GM19395 (cell line): ENCODE data around the gene ORM1.
"Not testable (repeated sequence)": the region's sequence is repeated elsewhere in the genome, so short reads cannot be mapped to it uniquely, and the experiment has no call there.

ENCODE experiments used
- ATAC-seq: cut with Tn5 transposase; IDR thresholded peaks from one replicate; pipeline ENCODE4 v1.9.1; 2021; ENCODE audit warnings: mild to moderate bottlenecking, moderate library complexity; ENCODE audit not compliant: unreplicated experiment

ORM1 gene

DNA sequence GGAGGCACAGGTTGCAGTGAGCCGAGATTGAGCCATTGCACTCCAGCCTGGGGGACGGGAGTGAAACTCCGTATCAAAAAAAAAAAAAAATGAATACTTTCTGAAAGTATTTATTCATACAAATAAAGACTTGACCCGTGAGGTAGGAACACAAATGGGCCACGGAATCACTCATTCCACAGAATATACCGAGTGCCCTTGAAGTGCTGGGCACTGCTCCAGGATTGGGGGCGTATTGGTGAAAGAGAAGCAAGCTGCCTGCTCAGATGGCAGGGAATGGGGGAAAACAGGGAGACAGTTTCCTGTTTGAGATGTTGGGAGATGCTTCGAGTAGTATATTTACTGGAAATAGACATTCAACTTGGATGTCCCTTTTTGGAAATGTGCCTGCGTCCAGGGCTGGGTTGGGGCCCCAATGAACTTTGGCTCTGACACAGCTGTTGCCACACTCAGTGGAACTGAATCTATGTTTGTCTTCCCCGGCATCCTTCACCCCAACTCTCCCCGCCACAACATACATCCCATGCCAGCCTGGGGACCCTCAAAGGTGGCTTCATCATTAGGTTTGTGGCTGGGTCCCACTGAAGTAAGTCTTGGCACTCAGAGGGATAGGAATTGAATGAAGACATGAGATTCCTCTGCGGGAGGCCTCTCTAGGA is 609 bp upstream of the ORM1 start:
- not testable (repeated sequence) for ATAC-seq

DNA sequence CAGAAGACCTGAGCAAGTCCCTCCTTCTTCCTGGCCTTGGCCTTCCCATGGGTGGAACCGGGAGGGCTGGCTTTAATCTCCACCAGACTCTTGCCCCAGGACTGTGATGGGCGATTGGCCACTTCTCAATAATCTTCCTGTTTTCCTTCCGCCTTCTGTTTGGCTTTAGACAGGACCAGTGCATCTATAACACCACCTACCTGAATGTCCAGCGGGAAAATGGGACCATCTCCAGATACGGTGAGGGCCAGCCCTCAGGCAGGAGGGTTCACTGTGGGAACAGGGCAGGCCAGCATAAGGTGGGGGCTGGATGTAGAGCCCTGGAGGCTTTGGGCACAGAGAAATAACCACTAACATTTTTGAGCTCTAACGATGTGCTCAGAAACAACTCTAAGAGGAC is 951 bp downstream of the ORM1 start:
- not testable (repeated sequence) for ATAC-seq

DNA sequence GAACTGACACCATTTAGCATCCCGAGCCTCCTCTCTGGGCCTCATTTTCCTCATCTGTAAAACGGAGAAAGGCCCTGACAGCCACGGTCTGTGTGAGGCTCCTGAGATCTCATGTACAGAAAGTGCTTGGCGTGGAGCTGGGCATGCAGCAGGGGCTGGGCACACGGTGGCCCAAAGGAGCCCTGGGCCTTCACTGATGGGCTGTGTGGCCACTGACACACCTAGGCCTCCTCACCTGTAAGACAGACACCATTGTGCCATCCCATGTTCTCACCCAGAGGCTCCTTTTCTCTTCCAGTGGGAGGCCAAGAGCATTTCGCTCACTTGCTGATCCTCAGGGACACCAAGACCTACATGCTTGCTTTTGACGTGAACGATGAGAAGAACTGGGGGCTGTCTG is 1.6 kb downstream of the ORM1 start:
- ATAC-seq = no peak

- not testable (repeated sequence) for ATAC-seq
Observed at GRCh38 chr9:114324965-114325364, 2.1 kb downstream of the ORM1 start.

DNA sequence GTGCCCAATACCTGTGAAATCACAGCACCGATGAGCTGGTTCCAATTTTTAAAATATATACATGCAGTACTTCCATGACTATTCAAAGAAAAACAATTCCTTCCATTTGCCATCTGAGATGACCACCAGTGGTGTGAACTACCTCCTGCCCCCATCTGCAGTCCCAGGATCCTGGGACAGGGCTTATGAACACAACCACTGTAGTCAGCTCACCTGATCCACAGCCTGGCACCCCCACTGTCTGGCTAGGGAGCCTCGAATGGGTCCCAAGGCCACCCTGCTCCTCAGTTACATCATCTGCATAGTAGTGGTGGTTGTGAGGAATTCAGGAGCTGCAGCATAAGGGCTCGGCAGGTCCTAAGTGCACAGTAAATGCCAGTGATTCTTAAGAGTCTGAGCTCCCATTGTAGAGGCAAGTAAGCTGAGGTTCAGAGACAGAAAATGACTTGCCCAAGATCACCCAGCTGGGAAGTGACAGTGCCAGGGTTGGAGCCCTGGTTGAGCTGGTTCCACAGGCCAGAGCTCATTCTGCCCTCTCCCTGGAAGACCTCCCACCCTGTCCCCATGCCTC is 2.9 kb downstream of the ORM1 start:
- not testable (repeated sequence) for ATAC-seq

DNA sequence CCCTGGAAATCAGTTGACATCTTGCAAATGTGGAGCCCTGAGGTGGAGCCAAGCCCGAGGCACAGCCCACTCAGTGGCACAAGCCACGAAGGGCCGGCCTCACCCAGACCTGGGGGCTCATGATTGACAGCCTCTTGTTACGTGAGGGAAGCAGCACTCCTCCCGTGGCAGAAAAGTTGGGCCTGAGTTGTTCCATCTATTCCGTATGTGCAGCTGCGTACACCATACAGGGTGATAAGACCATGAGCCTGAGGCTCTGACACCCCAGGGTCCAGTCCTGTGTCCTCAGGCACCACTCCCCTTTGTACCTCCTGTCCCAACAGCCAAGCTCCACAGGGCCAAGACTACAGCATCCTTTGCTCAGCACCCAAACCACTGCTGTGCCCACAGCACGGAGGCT is 4.9 kb downstream of the ORM1 start:
- no peak for ATAC-seq

DNA sequence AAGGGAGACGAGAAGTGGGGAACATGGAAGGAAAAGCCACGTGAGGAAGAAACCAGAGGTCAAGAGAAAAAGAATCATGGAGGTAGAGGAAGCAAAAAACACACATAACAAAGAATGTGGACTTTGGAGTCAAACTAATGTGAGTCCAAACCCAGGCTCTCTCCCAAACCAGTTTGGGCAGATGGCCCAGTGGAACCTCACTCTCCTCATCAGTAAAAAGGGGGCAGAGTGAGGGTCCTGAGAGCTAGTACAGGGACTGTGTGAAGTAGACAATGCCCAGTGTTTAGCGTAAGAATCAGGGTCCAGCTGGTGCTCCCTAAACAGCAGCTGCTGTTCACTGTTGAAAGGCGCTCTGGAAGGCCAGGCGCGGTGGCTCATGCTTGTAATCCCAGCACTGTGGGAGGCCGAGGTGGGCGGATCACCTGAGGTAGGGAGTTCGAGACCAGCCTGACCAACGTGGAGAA is 5.5 kb downstream of the ORM1 start:
- not testable (repeated sequence) for ATAC-seq

DNA sequence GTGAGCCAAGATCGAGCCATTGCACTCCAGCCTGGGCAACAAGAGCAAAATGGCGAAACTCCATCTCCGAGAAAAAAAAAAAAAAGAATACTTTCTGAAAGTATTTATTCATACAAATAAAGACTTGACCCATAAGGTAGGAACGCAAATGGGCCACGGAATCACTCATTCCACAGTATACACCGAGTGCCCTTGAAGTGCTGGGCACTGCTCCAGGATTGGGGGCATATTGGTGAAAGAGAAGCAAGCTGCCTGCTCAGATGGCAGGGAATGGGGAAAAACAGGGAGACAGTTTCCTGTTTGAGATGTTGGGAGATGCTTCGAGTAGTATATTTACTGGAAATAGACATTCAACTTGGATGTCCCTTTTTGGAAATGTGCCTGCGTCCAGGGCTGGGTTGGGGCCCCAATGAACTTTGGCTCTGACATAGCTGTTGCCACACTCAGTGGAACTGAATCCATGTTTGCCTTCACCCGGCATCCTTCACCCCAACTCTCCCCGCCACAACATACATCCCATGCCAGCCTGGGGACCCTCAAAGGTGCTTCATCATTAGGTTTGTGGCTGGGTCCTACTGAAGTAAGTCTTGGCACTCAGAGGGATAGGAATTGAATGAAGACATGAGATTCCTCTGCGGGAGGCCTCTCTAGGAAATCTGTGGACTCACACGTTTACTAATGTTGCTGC is 6.2 kb downstream of the ORM1 start:
- not testable (repeated sequence) for ATAC-seq

DNA sequence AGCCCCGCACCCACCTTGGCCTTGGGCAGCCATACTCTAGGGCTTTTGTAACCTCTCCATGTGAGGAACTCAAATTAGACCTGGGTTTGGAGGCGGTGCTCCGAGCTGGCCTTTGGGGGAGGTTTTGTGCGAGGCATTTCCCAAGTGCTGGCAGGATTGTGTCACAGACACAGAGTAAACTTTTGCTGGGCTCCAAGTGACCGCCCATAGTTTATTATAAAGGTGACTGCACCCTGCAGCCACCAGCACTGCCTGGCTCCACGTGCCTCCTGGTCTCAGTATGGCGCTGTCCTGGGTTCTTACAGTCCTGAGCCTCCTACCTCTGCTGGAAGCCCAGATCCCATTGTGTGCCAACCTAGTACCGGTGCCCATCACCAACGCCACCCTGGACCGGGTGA is 6.7 kb downstream of the ORM1 start, which contains the start of gene ORM2:
Gene ORM2 (plus strand): TSS at position 245 of the 398 bp plus-strand sequence. CDS start 36 bp downstream, at position 281.
- ATAC-seq = not testable (repeated sequence)

- no peak for ATAC-seq
Observed at GRCh38 chr9:114330636-114331035, 7.7 kb downstream of the ORM1 start.

DNA sequence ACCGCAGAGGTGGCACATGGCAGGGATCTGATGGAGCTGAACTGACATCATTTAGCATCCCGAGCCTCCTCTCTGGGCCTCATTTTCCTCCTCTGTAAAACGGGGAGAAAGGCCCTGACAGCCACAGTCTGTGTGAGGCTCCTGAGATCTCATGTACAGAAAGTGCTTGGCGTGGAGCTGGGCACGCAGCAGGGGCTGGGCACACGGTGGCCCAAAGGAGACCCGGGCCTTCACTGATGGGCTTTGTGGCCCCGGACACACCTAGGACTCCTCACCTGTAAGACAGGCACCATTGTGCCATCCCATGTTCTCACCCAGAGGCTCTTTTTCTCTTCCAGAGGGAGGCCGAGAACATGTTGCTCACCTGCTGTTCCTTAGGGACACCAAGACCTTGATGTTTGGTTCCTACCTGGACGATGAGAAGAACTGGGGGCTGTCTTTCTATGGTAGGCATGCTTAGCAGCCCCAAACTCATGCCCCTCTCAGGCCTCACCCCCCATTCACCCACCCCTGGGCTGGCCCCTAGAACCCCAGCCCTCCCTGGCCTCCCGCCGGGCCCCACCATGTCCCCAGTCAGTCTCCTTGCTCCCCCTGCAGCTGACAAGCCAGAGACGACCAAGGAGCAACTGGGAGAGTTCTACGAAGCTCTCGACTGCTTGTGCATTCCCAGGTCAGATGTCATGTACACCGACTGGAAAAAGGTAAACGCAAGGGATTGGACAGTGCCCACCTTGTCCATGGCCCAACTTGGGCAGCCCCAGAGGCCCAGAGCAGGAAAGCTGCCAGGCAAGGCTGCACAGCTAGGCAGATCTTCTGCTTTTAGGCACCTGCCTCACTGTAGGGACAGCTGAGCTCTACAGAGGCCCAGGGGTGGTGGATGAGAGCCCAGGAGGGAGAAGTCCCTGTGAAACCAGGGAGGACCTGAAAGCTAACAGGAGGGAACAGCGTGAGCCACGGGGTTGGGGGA is 8.6 kb downstream of the ORM1 start:
- not testable (repeated sequence) for ATAC-seq

- not testable (repeated sequence) for ATAC-seq
Observed at GRCh38 chr9:114332474-114333040, 9.7 kb downstream of the ORM1 start.

DNA sequence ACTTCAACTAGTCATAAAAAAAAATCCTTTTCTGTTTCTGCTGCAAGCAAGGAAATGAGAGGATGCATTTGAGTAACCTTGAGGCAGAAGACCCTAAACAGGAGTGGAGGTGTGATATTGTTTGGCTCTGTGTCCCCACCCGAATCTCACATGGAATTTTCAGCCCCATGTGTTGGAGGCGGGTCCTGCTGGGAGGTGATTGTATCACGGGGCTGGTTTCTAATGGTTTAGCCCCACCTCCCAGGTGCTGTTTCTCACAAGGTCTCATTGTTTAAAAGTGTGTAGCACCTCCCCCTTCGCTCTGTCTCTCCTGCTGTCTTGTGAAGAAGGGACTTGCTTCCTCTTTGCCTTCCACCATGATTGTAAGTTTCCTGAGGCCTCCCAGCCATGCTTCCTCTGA is 10.8 kb downstream of the ORM1 start:
- not testable (repeated sequence) for ATAC-seq

GRCh38 chr9:114334490-114334889 is 11.6 kb downstream of the ORM1 start:
- no peak for ATAC-seq

- no peak for ATAC-seq
Observed at GRCh38 chr9:114335745-114336144, 12.8 kb downstream of the ORM1 start.

DNA sequence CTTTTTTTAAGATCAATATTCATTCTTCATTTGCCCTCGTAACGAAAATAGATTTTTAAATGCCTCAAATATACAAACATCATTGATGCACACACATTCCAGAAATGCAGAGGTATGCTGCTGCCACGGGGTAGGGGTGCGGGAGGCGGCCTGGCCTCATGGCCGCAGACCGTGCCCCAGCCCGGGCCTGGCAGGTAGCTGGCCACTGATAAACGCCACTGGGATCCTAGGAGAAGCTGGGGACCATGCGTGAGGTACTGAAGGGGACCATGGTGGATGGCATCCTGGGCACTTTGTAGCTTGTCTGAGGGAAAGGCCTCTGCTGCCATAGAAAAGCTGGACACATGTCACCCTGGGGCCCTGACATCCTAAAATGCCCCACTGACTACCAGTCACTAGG is 13.3 kb downstream of the ORM1 start:
- ATAC-seq = no peak

DNA sequence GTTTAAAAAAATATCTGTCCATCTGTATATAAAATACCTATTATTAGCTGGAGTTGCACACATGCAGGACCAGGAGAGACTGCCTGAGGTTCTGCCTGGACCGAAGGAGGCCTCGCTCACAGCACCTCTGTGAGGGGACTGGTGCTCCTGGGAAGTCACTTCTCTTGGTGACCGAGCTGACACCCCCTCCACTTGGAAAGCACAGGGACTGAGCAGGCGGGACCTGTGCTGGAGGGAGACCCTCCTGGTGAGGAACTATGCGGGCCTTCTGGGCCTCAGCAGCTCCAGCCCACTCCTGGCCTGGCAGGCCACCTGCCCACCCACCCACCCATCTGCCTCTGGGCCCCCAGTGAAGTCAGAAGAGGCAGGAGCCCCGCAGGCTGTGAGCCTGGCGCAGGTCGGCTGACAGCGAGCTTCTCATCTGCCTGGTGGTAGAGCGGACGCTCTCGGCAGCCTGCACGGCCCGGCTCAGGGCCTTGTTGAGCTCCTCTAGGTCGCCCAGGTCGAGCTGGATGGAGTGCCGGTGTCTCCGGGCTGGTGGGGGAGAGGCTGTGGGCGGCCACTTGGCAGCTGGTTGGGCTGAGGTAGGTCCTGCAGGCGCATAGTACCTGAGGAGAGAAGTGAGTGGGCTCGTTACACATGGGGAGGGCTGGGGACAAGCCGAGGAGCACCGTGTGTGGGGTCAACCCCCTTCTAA is 13.9 kb downstream of the ORM1 start:
- no peak for ATAC-seq

DNA sequence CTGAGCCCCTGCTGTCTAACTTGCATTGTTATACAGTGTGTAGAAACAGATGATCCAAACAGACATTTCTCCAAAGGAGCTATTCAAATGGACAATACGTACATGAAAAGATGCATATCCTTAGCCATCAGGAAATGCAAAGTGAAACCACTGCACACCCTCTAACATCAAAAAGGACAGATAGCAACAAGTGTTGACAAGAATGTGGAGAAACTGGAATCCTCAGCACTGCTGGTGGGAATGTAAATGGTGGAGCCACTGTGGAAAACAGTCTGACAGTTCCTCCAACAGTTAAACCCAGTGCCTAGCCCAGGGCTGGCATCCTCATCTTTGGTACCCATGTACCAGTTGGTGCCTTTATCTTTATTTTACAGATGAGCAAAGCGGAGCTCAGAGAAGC is 15.3 kb downstream of the ORM1 start:
- ATAC-seq = no peak

GRCh38 chr9:114339130-114339908 is 16.4 kb downstream of the ORM1 start:
- ATAC-seq = no peak
